Keratinocyte (primary cell): ENCODE results near the gene DPP9.

ENCODE experiments used
- EZH2 ChIP-seq: IDR thresholded peaks from one replicate; pipeline ENCODE4 v1.6.1; 2012; ENCODE audit warnings: inconsistent platforms, mild to moderate bottlenecking, low read length, moderate library complexity
- TF ChIP-seq, protein P1 (sequence below), 3 experiments: IDR thresholded peaks in 1 of 3; conservative IDR thresholded peaks in 1 of 3; optimal IDR thresholded peaks in 1 of 3; 2 replicates in 2 of 3; 3 replicates in 1 of 3; pipeline versions ENCODE3 to v1.5.1; 2011; ENCODE audit warnings: low read length in 3 of 3, mild to moderate bottlenecking in 3 of 3, moderate library complexity in 2 of 3, control low read depth in 1 of 3, inconsistent platforms in 1 of 3; ENCODE audit not compliant: insufficient read depth in 2 of 3; ENCODE audit errors: extremely low read depth in 1 of 3

DNA sequence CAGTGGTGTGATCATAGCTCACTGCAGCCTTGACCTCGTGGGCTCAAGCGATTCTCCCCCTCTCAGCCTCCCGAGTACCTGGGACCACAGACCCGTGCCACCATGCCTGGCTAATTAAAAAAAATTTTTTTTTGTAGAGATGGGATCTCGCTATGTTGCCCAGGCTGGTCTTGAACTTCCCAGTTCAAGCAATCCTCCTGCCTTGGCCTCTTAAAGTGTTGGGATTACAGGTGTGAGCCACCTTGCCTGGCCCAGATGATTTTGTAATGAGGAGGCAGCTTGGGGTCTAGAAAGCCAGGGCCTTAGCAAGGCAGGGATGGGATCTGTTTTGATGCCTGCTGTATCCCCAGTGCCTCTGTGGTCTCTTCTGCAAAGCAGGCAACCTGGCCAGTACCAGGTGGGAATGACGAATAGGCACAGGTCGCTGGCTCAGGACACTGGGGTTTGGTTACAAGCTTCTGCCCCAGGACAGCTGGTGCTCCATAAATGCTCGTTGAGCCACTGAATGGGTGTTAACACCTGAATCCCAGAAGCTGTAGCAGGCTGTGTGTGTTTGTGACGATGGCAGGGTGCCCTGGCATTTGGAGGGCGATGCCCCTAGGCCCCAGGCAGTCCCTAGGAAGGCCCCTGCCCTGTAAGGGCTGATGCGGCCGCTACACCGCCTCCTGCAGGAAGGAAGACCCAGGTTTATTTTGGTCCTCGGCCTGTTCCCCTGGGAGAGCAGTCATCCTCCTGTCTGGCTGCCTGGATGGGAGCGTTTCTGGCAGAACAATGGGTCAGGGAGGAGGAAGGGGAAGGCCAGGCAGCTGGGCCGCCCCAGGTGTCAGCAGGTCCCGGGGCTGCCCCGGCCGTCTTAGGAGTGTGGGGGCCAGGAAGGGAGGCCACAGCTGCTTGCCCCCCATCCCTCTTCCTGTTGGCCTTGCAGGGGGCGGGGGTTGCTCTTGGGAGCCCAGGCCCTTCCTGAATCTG lies 75.7 kb downstream of the DPP9 start:
- TF ChIP-seq, protein P1, sequence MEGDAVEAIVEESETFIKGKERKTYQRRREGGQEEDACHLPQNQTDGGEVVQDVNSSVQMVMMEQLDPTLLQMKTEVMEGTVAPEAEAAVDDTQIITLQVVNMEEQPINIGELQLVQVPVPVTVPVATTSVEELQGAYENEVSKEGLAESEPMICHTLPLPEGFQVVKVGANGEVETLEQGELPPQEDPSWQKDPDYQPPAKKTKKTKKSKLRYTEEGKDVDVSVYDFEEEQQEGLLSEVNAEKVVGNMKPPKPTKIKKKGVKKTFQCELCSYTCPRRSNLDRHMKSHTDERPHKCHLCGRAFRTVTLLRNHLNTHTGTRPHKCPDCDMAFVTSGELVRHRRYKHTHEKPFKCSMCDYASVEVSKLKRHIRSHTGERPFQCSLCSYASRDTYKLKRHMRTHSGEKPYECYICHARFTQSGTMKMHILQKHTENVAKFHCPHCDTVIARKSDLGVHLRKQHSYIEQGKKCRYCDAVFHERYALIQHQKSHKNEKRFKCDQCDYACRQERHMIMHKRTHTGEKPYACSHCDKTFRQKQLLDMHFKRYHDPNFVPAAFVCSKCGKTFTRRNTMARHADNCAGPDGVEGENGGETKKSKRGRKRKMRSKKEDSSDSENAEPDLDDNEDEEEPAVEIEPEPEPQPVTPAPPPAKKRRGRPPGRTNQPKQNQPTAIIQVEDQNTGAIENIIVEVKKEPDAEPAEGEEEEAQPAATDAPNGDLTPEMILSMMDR (optimal IDR thresholded peaks at IDR 0.05 in 1 of 3, IDR thresholded peaks at IDR 0.05 in 1 of 3, conservative IDR thresholded peaks at IDR 0.05 in 1 of 3; ENCODE audit: extremely low read depth in 1 of 3, insufficient read depth in 2 of 3, low read length in 3 of 3) = no peak
- TF ChIP-seq EZH2 = no peak
